NCI-H82 treated with DMSO at 0.1 percent for 48 hours (cell line): ENCODE results near the gene C14orf93.
"Not testable (repeated sequence)": the region's sequence is repeated elsewhere in the genome, so short reads cannot be mapped to it uniquely, and the experiment has no call there.

Source experiments
- DNase-seq: peaks from one replicate; lab custom pipeline; 2025; ENCODE audit not compliant: unreplicated experiment; lab: John Stamatoyannopoulos, UW

Gene C14orf93

DNA sequence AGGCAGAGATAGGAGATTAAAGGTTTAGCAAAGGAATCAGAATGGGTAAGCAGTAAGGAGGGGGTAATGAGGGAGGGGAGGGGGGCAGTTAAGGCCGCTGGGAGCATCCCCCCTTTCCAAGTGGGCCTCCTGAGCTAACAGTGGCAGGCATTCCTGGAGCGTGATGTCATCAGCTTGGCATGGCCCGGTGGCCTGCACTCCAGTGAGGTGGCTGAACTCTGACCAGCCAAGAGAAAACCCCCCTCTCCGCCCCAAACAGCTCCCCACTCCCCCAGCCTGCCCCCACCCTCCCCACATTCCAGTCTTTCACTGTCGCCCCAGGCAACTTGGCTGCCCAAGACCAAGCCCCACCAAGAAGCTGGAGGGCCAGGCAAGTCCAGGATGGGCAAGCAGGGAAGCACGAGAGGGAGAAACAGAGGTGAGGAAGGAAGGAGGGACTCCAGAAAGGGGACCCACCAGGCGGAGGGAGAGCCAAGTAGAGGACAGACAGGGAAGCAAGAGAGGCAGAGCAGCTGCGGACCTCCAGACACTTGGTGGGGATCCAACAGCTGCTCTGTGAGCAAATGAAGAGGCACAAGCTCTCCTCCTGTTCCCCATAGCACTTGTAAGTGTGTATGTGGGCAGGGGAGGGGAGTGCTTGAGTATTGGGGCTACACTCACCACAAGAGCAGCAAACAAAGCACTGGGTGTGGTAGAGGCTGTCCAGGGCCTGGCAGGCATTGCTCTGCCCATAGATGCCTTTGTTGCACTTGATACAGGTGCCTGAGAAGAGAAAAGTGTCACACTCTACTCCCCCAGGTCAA, 32.1 kb downstream of the C14orf93 start:
- peak; percentile 69 for DNase-seq

DNA sequence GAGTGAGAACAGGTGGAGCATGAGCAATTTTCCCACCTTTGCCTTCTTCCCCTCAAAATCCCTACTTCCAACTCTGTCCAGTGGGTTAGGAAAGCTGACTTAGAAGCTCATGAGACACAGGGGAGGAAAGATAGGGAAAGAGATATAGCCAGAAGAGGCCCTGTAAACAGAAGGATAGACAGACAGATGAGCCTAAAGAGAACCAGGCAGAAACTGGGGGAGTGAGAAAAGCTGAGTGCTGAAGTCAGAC, 32.6 kb downstream of the C14orf93 start:
- DNase-seq = no peak

DNA sequence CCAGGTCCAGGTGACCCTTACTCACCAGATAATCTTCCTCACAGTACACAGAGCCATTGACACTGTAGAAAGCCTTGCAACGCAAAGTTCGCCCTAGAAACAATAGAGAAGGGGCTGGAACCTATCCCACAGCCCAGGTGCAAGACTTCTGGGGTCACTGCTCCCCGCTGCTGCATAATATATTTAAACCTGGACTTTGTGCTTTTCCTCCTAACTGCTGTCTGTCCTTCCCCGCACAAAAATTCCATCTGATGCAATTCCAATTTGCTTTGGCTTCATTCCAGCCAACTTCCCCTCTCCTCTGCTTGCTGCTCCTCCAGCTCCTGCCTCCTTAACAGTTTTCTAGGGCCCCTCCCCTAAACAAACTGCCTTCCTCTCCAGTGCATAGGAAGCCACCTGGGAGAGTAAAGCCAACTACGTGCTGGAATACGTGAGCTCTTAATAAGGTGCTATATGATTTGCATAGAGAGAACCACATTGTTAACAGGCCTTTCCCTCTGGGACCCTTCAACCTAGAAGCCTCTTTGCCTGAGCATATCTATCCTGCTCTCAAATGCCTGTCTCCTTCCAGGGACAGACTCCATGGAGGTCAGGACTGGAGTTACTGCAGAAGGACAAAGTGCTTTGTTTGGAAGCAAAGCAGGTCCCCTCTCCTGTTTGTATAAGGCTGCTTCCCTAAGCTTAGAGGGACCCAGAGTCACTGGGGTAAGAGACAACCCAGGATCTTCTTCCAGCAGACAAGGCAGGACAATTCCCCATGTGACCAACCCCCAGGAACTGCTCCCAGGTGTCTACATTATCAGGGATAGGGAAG, 33.1 kb downstream of the C14orf93 start:
- DNase-seq = peak; percentile 7

DNA sequence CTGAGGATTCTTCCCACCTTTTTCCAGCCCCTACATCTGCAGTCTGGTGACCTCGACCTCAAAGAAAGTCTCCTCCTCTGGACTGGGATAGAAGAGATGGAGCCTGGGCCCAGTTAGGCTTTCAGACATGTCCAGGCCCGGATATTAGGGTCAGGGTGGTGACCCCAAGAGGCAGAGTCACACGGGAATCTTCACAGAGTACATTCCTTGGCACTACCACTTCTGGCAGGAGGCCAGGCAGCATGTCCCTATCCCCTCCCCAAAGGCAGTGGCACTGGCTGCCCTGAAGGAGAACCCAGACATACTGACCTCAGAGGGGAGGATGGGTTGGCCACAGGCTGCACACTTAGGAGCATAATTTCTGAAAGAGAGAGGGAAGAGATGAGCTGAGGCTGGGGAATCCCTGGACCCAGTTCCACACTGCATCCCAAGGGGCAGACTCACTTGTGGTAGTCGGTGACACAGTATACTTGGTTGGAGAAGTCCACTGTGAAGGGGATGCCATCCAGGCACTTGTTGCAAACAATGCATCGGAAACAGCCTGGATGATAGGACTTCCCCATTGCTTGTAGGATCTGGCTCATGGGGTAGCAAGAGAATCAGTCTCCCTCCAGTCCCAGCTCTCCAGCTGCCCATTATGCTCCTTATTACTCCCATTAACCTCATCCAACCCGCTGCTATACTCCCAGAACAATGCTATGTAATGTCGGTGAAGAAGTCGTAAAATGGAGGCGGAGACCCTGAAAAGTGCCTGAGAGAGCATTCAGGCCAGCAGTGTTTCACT, 35.2 kb downstream of the C14orf93 start:
- DNase-seq = no peak

DNA sequence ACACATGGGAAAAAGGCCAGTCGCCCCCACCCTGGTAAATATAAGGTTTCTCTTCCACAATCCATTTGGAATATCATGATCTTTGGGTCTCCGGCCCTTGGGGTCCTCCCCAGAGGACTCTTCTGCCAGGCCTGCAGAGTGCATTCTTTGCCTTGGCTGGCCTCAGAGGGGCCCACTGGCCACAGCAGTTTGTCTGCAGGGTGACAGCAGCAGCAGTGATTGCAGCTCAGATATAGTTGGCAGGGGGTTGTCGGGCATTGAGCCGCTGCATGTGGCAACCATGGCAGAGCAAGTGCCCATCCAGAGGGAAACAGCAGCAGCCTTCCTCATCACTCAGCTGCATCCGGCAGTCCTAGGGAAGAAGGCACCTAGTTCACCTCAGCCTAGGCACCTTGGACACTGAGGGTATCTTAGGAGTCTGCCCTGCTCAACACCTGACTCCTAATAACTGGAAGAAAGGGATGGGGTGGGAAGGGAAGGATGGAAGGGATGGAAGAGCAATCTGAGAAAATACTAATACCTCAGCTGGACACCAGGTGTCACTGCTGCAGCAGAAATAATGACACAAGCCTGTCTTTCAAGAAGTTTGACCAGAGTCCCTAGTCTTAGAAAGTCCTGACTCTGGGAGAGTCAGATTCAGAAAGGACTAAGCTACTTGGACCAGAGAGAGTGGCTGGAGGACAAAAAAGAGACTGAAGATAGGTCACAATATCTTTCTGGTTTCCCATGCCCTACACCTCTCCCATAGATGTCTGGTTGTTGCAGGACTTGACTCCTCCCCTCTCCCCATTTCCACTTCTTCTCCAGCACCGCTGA, 36.5 kb downstream of the C14orf93 start:
- no peak for DNase-seq

DNA sequence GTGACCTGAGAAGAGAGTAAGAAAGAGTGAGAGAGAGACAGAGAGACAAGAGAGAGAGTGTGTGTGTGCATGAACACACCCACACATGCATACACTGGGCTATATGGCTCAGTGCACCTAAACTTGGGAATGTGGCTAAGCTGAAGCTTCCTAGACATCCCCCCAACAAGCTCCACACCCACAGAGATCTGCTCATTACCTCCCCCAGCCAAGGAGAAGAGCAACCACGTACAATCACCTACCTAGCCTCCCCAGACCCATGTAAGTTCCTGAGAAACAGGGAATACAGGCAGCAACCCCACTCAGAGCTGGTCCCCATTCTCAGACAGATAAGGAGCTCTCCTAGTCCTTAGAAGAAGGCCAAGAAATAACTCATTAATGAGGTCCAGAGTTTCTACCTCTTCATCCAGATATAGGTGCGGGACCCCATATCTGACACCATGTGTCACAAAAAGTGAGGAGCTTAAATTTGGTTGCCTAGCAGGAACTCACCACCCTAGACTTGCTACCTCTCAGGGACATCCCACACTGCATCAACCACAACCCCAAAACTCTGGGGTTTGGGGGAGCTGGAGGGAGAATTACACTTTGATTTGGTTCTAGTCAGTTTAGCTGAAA, 37.5 kb downstream of the C14orf93 start:
- DNase-seq = no peak

DNA sequence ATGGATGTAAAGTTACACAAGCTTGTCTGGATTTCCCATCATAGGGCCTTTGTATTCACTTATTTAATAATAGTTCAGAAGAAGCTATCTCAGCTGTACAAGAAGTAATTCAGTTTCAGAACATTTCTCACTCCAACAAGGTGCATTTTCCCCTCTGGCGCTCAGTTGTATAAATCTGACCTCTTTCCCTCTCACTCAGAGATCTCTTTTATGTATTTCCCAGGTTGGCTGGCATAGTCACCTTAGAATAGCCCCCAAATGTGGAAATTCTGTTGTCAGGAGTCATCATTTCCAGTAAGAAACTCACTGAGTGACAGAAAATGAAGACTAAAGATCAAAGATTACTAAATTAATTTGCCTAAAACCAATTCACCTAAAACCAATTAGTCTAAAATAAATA, 38.8 kb downstream of the C14orf93 start:
- DNase-seq = no peak

DNA sequence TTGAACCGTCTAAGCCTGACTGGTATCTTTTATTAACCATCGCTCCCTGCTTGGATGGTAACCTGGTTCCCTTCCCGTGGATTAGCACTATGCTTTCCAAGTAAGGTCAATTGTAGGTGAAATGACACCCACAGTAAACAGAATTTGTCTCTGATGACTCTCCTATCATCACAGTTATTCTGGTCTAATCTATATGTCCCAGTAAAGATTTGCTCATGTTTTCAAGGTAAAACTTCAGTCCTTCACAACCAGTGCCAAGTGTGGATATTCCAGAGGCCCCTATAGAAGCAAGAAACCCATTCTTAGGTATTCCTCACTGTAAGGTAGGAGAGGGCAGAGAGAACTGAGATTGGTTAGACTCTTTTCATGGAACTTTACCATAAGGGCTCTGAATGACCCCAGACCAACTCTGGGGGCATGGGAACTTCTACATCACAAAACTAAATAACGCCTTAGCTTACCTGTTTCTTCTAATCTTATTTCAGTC, 43.1 kb downstream of the C14orf93 start:
- DNase-seq = no peak

DNA sequence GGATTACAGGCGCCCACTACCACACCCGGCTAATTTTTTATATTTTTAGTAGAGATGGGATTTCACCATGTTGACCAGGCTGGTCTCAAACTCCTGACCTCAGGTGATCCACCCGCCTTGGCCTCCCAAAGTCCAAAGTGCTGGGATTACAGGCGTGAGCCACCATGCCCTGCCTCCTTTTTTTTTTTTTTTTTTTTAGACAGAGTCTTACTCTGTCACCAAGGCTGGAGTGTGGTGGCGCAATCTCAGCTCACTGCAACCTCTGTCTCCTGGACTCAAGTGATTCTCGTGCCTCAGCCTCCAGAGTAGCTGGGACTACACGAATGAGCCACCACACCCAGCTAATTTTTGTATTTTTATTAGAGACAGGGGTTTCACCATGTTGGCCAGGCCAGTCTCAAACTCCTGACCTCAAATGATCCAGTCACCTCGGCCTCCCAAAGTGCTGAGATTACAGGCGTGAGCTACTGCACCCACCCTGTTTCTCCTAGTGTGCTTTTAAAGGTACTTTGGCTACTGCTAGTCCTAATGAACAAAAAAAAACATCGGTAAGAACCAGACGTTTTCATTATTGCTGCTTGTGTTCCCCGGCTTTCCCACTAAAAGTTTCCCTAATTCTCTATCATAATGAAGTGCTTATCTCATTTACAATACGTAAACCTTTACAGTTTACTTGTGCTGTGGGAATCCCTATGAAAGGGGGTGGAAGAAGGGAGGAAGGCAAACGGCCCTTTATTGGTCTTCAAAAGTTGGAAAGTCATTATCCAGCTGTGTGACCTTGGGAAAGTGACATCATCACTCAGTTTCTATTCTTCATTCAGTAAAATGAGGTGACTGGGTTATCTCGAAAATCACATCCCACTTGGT, 43.8 kb downstream of the C14orf93 start:
- DNase-seq = not testable (repeated sequence)

DNA sequence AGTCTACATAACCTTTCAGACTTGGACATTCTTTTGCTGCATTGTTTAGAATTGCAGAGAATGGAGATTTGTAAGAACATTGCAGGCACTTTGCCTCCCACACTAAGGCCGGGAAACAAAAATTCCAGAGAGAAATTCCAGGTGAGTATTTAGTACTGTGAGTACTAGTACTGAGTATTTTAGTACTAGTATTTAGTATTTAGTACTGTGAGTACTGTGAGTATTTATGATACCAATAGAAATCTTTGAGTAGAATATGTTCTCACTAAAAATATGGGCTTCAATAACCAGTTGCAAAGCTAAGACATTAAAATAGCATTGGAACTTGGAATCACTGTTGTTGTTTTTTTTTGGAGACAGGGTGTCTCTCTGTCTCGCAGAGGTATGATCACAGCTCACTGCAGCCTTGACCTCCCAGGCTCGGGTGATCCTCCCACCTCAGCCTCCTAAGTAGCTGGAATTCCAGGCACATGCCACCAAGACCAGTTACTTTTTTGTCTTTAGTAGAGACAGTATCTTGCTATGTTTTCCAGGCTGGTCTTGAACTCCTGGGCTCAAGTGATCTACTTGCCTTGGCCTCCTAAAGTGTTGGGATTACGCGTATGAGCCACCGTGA, 47.8 kb downstream of the C14orf93 start:
- DNase-seq = no peak

DNA sequence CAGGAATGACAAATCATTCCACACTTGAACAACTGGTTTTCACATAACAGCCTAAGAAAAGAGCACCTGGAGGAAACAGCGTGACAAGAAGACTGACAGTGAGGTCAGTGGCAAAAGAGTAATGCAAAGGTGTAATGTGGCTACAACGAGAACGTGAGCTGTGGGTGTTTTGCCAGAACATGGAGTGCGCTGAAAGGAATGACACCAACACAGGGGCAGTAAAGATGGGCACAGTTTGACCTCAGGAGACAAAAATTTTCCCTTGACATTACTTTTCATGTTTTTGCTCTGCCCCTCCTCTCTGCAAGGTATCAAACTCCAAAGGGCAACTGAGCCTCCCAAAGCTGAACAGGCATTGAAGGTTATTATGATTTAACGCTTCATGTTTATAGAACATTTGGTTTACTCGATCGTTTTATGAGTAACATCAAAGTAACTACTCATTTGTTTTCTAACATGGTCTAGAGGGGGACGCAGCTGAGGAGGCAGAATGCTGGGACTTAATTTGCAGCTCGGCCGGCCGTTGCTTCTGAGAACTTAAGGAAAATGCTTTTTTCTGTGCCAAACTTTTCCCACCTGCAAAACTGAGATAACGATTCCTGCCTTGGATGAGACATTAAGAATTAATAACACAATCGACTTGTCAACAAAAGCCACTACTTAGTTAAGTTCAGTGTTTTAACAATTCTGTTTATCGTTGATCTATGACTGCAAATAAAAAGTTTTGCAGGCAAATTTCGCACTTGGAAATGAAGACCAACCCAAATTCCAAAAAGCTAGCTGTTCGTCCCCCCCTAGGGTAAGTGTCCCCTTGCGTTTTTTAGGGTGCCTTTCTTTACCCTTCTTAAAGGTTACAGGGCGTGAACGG, 54.0 kb downstream of the C14orf93 start:
- DNase-seq = no peak

DNA sequence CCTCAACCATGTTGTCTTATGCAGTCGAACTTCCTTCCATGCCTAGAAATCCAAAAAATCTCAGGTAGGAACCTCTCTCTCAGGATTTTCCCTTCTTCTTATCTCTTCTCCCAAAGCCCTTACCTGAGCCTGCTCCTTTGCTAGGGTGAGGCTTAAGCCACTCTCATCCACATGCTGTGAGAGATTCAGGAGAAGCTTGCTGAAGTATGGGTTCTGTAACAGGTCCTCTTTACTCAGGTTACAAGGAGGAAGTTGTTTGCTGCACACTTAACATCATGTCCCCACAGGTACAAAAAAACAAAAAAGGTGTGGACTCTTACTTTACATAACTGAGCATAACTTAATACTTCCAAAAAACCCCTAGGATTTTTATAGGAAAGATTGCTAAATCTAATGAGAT, 57.5 kb downstream of the C14orf93 start:
- no peak for DNase-seq

DNA sequence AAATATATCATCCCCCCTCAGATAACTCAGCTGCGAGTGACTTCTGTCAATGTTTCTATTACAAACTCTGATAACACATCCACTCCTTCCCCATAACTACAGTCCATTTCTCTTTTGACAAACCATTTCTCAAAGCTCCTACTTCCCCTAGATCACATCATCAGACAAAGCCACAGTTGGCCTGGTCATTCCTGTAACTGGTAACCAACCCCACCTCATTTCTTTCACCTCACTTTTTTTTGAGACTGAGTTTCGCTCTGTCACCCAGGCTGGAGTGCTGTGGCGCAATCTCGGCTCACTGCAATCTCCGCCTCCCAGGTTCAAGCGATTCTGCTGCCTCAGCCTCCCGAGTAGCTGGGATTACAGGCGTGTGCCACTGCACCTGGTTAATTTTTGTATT, 58.1 kb downstream of the C14orf93 start:
- not testable (repeated sequence) for DNase-seq

DNA sequence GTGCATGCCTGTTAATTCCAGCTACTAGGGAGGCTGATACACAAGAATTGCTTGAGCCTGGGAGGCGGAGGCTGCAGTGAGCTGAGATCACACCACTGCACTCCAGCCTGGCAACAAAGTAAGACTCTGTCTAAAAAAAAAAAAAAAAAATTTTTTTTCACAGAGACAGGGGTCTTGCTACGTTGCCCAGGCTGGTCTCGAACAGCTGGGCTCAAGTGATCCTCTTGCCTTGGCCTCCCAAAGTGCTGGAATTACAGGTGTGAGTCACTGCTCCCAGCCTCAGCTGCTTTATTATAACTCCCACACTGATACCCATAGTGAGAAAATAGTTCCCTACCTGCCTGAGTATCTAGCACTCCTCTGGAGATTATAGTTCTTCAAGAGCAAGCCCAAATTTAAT, 64.3 kb downstream of the C14orf93 start:
- DNase-seq = no peak

DNA sequence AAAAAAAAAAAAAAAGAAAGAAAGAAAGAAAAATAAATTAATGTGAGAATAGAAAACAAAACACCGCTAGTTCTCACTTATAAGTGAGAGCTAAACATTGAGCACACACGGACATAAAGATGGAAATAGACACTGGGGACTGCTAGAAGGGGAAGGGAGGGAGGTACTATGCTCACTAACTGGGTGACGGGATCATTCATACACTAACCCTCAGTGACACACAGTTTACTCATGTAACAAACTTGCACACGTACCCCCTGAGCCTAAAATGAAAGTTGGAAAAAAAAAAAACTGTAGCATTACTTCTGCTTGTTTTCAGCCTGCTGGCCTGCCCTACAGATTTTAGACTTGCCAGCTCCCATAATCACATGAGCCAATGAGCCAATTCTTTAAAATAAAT, 70.3 kb downstream of the C14orf93 start:
- no peak for DNase-seq
